ENCODE data around the gene OPCML.

The OPCML gene

DNA sequence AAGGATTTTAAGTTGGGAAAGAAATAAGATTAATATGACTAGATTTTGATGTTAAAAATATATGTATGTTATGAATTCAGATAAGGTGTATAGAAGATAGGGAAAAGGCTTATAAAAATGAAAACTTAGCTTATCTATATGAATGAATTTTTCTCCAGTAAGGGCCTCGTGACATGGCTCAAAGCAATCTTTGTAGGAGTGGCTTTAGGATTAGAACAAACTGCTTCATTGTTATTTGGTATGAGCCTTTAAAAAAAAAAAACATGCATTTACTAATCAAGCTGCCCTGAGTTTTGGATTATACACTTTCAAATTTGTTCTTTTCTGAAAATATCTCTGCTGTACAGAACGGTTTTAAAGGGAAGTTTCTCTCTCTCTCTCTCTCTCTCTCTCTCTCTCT lies 905.9 kb downstream of the OPCML start:
- DNase-seq (ENCODE audit: low read depth in 2 of 2): no peak

DNA sequence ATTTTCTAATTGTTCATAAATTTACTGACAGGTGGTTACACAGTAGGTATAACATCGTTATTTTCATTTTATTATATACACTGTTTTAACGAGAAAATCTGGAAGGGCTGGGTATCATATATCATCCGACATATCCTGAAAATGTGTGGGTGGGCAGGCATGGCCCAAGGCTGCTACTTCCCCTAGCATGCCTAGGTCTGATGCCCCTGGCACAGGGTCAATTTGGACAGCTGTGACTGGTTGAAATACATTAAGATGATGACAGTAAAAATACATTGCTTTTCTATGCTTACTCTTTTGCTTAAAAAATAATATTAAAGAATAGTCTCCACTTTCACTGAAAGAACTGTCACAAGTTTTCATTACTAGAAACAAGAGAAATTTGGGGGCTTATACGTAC lies 908.8 kb downstream of the OPCML start:
- no peak for DNase-seq (ENCODE audit: low read depth in 2 of 2)

DNA sequence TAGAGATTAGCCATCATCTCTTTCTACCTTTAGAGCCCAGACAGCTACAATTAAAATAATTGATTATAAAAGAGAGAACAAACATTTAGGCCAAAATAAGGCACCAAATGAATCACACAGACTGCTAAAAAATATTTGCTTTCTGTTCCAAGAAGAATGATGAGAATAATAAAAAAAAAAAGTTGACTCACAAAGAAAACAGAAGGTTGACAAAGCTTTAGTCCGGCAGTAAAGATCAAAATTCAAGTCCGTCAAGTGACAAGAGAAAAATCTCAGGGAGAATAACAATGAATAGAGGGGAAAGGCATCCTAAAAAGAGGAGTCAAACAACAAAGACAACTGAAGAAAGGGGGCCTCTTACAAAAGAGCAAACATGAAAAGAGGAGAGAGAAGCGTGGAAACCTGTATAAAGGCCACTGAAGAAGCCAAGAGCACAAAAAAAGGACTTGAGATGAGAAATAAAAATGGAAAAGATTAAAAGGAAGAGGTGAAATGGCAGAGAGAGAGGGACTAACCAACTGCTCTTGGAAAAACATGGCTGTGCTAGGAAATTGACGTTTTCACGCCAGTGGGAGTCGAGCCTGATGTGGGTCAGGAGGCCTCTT lies 910.2 kb downstream of the OPCML start:
- DNase-seq (ENCODE audit: low read depth in 2 of 2): no peak

DNA sequence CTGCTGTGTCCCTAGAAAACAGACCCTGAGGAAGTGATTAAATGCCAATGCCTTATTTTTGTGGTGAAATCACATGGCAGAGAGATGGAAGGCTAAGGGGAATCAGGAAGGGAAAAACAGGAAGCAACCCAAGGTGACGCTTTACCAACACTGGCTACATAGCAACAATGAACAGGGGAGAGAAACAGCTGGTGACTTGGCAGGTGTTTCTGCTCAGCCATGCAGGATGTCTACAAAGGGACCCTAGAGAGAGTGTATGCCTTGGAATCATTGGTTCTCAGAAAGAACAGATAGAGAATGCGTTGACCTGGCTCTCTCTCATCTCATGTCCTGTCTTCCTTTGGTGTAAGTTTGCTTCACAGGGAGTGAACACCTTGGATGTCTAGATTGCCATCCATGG lies 911.9 kb downstream of the OPCML start:
- no peak for DNase-seq (ENCODE audit: low read depth in 2 of 2)

DNA sequence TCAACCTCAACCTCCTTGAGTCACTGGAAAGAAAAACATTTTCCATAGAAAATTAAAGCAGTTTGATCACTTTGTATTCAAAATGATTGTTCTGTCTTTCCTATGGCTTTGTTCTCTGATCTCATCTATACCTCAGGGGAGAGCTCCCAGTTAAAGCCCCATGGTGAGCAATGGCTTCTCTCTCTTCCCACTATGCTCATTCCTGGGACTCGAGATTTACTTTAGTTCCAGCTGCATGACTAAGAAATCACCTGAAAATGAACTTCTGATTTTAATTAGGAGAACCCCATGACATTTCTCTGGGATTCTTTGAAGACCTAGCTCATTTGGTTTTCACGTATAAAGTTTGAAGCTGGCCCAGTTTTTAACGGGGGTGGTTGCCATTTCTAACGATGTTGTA lies 921.5 kb downstream of the OPCML start:
- no peak for DNase-seq (ENCODE audit: low read depth in 2 of 2)

DNA sequence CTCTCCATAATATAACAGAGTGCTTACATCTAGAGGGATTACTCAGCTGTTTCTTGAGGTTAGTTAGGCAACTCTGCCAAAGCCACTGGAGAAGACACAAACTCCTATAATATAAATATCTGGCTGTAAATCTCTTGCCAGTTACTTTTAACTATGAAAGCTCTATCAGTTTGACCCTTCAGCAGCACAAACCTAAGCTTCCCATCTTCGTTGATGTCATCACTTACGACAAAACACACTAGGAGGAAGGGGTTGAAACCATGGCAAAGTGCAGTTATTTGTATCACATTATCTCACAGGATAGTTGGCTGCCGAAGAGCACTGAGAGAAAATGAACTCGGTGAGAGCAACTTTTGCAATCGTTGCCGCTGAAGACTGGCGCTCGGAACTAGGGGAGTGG lies 922.1 kb downstream of the OPCML start:
- DNase-seq (ENCODE audit: low read depth in 2 of 2): no peak

DNA sequence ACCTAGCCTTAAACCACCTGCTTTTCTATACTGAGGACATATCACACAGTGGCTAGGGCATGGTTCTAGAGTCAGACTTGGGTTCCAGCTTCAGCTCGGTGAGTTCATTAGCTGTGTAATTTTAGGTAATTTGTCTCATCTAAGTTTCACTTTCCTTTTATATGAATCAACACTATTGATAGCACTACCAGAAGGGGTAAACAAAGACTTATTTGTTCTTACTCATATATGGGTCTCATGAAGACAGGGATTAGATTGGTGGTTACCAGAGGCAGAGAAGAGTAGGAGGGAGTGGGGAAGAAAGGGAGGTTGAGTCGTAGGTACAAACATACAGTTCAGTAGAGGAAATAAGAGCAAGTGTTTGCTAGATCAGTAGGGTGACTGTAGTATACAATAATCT lies 924.7 kb downstream of the OPCML start:
- DNase-seq (ENCODE audit: low read depth in 2 of 2): no peak

DNA sequence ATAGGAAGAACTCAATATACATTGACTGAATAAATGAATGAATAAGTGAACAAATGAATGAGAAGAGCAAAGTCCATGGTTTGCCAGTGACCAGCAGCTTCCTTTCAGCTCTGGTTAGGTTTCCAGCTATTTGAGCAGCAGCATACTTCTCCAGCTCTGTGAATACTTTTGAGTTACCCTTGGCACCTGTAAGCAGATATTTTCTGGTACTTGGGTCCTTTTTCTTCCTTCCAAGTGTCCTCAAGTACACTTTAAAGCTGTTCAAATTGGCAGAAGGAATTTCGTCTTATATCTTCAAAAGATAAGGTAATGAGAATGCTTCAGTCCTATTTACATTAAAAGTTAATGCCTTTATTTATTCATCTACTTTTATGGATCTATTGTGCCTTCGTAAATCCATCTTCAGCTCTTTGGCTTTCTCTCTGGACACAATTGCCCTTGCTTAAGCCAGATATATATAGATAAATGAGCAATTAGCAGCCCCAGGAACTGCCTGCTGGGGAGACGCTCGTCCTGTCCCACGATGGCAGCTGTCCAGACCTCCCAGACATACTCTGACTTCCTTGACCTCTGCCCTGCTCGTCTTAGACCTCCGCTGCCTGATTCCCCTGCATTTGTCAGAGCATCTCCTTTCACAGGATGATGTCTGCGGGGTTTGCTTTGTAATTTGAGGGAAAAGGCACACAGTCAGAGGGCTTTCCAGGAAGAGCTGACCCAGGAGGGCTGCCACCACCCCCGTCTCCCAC lies 926.3 kb downstream of the OPCML start:
- DNase-seq (ENCODE audit: low read depth in 2 of 2): no peak

DNA sequence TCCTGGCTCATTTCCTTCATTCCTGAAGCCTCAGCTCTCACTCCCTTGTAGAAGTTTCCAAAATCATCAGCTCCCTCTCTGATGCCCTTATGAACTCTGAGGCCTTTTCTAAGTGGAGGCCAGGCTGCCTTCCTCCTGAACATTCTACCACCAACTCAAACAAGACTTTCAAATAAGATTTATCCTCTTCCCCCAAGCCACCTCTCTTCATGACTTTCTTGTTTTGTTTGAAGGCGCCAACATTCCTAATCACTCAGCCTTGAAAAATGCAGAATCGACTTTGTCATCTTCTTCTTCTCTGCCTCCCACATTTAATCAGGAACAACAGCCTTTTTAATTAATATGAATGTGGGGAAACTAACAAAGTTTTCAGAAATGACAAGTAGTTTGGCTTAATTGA lies 927.9 kb downstream of the OPCML start:
- DNase-seq (ENCODE audit: low read depth in 2 of 2): no peak

DNA sequence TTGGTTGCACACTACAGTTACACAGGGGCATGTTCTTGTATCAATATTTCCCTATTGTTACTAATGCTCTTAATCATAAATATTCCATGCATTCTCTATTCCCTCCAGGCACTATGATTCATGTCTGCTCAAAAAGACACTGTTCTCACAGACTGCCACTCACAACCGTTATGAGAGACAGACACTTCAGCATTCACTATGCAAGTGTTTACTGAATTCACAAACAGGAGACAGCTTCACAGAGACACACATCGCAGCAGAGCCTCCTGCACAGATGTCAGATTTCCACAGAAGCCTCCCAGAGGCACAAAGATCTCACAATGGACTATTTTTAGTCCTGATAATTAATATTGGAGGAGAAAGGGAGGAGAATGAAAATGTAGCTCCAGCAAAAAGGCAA lies 930.4 kb downstream of the OPCML start:
- no peak for DNase-seq (ENCODE audit: low read depth in 2 of 2)

DNA sequence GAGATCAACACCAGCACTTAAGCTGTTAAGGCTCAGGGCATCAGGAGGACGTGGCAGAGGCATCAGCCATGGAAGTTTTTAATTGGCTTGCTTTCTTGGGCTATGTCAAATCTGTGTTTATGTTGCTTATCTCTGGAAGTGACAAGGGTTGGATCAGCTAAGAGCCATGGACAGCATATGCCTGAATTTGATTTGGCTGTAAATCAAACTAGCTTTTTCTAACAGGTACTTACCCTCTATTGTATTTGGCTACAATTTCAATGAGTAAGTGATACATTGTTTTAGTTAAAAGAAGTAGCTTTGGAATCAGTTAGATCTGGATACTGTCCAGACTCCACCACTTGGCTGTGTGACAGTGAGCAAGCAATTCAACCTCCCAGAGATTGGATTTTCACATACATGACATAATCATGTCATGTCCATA lies 936.6 kb downstream of the OPCML start:
- no peak for DNase-seq (ENCODE audit: low read depth in 2 of 2)

DNA sequence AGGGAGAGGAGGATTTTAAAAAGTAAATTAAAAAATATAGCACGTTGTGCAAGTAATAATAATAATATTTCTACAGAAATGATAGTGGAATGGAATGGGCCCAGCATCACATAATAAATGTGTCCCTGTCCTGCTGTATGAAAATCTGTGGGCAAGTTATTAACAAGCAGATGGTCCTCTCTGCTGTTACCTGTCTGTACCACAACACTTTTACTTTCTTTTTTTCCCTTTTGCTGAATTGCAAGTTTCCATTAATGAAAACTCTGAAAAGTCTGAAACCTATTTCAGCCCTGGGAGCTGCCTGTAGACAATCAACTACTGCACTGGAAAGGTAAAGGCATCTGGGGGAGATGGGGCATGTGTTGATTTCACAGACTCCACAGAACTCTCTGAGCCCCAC lies 937.1 kb downstream of the OPCML start:
- no peak for DNase-seq (ENCODE audit: low read depth in 2 of 2)

DNA sequence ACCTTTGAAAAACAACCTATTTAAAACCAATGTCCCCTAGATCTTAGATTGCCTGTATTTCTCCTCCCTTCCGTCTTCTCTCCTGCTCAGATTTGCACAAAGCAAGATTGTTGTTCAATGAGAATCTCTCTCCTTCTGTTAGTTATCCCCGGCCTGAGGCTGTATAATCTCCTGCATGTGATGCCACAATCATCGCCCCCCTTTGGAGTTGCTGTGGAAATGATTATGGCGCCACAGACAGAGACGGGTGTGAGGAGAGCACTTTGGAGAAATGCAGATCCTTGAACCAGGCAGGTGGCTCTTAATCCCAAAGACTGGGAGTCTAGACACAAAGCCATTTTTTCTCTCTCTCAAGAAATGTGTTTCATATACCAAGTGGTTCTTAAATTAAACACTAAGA lies 941.3 kb downstream of the OPCML start:
- DNase-seq (ENCODE audit: low read depth in 2 of 2): no peak

DNA sequence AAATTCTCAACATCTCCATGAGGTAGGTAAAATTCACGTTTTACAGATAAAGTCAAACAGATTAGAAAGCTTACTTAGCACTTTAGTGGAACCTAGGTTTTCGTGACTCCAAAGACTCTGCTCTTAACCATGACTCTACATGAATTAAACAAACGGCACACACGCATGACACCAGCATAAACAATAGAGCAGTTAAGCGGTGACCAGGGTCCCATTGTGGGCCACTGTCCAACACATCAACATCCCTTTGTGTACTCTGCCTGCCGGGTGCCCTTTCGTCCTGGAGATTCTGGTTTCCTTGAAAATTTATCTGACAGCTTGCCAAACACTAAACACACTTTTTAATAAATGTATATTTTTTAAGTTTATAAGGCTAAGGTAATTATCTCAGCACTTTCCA lies 941.7 kb downstream of the OPCML start:
- DNase-seq (ENCODE audit: low read depth in 2 of 2): no peak

DNA sequence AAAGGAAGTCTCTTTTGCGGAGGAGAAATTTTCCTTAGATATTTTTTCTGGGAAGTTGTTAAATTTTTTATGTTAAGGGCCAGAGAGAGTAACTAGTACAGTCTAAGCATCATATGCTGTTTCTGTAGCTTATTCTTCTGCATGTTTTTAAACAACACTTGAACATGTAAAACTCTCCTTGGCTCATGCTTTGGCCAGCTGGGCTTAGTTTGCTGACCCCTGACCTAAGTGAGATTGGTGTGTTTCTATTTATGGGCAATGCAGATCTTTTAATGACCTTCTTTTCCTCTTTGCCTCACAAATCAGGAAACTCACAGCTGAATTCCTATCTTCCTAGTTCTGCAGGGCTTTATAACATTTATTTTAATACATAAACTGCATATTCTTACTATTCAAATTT lies 942.5 kb downstream of the OPCML start:
- DNase-seq (ENCODE audit: low read depth in 2 of 2): no peak

DNA sequence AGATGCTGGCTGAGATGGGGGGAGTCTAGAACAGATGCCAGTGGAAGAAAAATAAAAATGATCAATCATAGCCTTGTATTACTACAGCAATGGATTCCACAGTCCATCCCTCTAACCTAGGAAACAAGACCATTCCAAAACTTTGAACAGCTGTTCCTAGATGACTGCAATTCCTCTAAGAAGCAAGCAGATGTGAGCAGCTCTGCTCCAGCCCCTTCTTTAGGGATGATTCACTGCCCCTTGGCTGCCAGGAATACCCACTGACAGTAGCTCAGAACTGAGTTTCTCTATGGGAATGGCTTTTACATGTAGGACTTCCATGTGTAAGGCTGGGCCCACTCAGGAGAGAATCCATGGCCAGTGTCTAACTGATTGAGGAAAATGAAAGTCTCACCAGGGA lies 943.9 kb downstream of the OPCML start:
- DNase-seq (ENCODE audit: low read depth in 2 of 2): no peak

DNA sequence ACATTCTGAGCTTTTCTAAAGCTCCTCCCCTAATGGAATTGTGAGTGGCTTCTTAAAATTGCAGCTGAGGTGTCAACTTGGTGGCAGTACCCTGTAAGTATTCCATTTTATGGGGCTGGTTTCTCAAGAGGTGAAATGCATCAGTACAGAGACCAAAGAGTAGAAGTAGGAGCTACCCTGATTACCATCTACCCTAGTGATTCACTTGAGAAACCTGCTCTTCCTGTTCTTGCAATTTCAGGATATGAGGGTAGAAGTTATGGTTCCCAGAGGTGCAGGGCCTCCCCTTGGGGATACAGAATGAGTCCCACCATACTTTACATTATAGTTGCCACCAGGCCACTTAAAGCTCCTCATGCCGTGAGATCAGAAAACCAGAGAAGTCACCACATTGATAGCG lies 944.6 kb downstream of the OPCML start:
- no peak for DNase-seq (ENCODE audit: low read depth in 2 of 2)

DNA sequence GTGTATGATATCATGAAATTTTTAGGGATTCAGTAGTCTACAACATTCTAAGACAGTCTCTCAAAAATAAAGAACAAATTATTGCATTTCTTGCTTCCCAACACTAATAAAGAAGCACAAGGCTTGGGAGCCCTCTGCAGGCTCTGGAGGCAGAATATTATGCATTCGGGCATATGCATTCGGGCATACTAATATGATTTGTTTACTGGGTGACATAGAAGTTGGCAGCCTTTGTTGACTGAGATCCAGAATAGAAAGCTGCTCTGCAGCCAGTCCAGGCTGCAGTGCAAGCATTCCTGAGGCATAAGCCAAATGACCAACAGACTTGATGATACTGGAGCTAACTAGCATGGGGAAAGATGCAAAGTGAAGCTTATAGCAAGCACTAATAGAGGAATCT lies 945.5 kb downstream of the OPCML start:
- no peak for DNase-seq (ENCODE audit: low read depth in 2 of 2)

DNA sequence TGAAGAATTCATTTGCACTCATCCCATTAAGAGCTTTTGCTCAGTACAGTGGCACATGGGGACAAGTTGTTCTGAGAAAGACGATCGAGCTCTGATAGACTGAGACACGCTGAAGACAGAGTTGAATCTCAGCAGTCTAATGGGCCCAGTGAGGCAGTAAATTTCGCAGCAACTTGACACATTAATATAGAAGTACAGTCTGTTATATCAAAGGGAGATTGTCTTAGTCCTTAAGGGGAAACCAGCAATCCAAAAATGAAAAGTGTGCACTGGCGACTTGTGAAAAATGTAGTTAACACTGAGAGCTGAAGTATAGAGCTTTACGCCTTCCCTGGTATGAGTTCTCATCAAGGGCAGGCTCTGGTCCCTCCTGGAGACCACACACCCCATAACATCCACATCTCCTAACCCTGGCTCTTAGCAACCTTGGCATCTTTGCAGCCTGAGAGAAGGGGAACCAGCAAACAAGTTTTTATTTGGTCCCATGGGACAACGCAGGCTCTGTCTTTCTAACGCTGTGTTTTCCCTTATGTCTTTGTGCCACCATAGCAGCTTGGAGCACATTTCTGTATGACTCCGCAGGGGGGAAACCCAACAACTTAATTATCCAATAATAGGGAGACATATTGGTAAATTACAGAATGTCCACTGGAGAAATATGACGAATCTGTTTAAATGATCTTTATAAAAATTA lies 952.5 kb downstream of the OPCML start:
- DNase-seq (ENCODE audit: low read depth in 2 of 2): no peak

DNA sequence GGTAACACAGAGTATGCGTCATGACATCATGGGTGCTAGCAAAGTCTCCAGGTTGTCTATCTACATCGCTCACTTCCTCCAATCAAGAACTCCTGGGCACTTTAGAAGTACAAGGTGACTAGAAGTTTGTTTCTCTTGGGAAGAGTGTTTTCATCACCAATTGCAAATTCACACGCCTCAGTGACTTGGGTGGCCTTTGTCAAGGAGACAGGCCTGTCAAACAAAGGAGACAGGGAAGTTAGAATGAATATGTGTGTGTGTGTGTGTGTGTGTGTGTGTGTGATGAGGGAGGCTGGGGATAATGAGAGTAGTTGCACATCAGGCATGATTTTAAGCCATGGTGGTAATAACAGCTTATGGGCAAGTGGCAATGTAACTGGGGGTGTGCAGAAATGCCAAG lies 953.2 kb downstream of the OPCML start:
- no peak for DNase-seq (ENCODE audit: low read depth in 2 of 2)

DNA sequence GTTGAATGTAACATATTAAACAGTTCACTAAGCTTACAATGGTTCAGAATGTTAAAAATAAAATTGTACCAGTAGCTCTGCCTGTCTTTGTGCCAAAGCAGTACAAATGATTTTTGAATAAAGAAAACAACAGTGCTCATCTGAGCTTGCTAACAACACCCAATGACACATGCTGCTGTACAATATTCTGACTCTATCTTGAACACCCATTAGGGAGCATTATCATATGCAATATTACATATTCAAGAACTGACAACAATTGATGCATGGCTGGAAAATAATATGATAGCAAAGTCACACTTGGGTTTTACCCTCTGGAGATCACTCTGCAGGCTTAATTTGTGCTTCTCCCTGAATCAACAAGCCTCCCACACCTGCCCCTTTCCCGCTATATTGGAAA lies 953.7 kb downstream of the OPCML start:
- DNase-seq (ENCODE audit: low read depth in 2 of 2): no peak

DNA sequence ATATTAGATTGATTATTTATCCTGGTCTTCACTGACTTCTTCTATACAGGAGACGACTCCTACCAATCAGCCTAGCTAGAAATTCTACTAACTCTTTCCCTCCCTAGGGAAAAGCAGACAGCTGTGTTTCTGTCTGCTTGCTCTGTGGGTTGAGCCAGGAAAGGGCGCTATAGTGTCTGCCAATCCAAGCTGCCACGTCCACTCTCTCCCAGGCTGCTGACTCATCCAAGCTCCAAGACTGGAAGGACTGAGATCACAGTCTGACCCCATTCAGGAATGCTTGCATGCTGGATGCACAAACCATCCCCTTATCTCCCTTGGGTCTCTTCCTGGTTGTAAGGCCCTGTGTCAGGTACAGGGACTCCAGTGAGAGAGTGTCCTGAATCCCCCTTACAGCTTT lies 955.6 kb downstream of the OPCML start:
- DNase-seq (ENCODE audit: low read depth in 2 of 2): no peak

All from stimulated activated CD4-positive, alpha-beta T cell treated with anti-CD3 and anti-CD28 coated beads, Interleukin-15, amount 100 ng/mL, for 48 hours (primary cell).